ENCODE results near the gene SFTPB.

Gene SFTPB

GRCh38 chr2:85702172-85702571 is 34.2 kb upstream of the SFTPB start:
- DNase-seq (ENCODE audit: low read depth), result no peak

- no peak for DNase-seq (ENCODE audit: low read depth)
Observed at GRCh38 chr2:85699325-85699724, 31.3 kb upstream of the SFTPB start.

GRCh38 chr2:85698880-85699254 is 30.9 kb upstream of the SFTPB start:
- no peak for DNase-seq (ENCODE audit: low read depth)

- DNase-seq (ENCODE audit: low read depth), result no peak
Observed at GRCh38 chr2:85698184-85698879, 30.3 kb upstream of the SFTPB start.

- no peak for DNase-seq (ENCODE audit: low read depth)
Observed at GRCh38 chr2:85697716-85698115, 29.7 kb upstream of the SFTPB start.

GRCh38 chr2:85697096-85697495 is 29.1 kb upstream of the SFTPB start:
- no peak for DNase-seq (ENCODE audit: low read depth)

GRCh38 chr2:85695691-85696668 is 28.0 kb upstream of the SFTPB start:
- DNase-seq (ENCODE audit: low read depth), result no peak

GRCh38 chr2:85695121-85695520 is 27.1 kb upstream of the SFTPB start:
- DNase-seq (ENCODE audit: low read depth), result no peak

GRCh38 chr2:85694052-85695025 is 26.3 kb upstream of the SFTPB start, which contains the start of gene GNLY:
Gene GNLY, plus strand, starts transcription at chr2:85694358. Its CDS starts 61 bp downstream, at chr2:85694419.
- DNase-seq (ENCODE audit: low read depth), result no peak

GRCh38 chr2:85692039-85692645 is 24.1 kb upstream of the SFTPB start:
- no peak for DNase-seq (ENCODE audit: low read depth)

GRCh38 chr2:85690932-85691331 is 22.9 kb upstream of the SFTPB start:
- no peak for DNase-seq (ENCODE audit: low read depth)

- DNase-seq (ENCODE audit: low read depth), result no peak
Observed at GRCh38 chr2:85684806-85685205, 16.8 kb upstream of the SFTPB start.

GRCh38 chr2:85684380-85684779 is 16.4 kb upstream of the SFTPB start:
- DNase-seq (ENCODE audit: low read depth), result no peak

- no peak for DNase-seq (ENCODE audit: low read depth)
Observed at GRCh38 chr2:85682378-85682777, 14.4 kb upstream of the SFTPB start.

GRCh38 chr2:85681776-85682175 is 13.8 kb upstream of the SFTPB start:
- DNase-seq (ENCODE audit: low read depth), result no peak

GRCh38 chr2:85681372-85681763 is 13.4 kb upstream of the SFTPB start:
- DNase-seq (ENCODE audit: low read depth), result no peak

- DNase-seq (ENCODE audit: low read depth), result no peak
Observed at GRCh38 chr2:85680707-85681371, 12.8 kb upstream of the SFTPB start.

- DNase-seq (ENCODE audit: low read depth), result peak; percentile 52
Observed at GRCh38 chr2:85678794-85679672, 11.0 kb upstream of the SFTPB start.

GRCh38 chr2:85678377-85678776 is 10.4 kb upstream of the SFTPB start:
- no peak for DNase-seq (ENCODE audit: low read depth)
